HG02798 (cell line): ENCODE results near the gene TNPO1.
"Not testable (repeated sequence)": the region's sequence is repeated elsewhere in the genome, so short reads cannot be mapped to it uniquely, and the experiment has no call there.

ENCODE experiments used
- ATAC-seq: cut with Tn5 transposase; IDR thresholded peaks from one replicate; pipeline ENCODE4 v1.9.1; 2021; ENCODE audit warnings: mild to moderate bottlenecking; ENCODE audit not compliant: unreplicated experiment, poor library complexity

Gene TNPO1

GRCh38 chr5:72921886-72922285, 105.4 kb downstream of the TNPO1 start:
- ATAC-seq: no peak

- no peak for ATAC-seq
Measured at GRCh38 chr5:72922422-72922821, 106.0 kb downstream of the TNPO1 start.

DNA sequence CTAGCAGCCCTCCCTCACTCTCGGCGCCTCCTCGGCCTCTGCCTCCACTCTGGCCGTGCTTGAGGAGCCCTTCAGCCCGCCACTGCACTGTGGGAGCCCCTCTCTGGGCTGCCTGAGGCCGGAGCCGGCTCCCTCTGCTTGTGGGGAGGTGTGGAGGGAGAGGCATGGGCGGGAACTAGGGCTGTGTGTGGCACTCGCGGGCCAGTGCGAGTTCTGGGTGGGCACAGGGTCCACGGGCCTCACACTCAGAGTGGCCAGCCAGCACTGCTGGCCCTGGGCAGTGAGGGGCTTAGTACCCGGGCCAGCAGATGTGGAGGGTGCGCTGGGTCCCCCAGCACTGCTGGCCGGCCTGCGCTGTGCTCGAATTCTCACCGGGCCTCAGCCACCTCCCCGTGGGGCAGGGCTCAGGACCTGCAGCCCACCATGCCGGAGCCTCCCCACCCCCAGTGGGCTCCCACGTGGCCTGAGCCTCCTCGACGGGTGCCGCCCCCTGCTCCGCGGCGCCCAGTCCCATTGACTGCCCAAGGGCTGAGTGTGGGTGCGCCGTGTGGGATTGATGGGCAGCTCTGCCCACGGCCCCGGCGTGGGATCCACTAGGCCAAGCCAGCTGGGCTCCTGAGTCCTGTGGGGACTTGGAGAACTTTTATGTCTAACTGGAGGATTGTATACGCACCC, 109.0 kb downstream of the TNPO1 start:
- ATAC-seq: no peak

DNA sequence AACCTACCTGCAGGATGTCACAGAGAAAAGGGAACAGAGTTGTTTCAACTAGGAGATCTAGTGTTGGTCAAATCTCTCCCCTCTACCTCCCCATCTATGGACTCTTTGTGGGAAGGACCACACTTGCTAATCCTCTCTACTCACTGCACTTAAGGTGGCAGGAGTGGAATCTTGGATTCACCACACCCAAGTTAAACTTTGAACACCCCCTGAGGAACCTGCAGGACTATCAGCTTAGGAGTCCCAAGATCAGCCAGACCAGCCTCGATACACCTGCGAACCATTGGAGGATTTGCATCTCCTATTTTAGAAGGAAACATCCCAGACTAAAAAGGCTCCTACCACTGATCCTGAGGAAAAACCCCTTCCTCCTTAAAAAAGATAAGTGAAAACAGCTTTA, 116.2 kb downstream of the TNPO1 start:
- not testable (repeated sequence) for ATAC-seq

GRCh38 chr5:72934953-72935725, 118.7 kb downstream of the TNPO1 start:
- ATAC-seq: not testable (repeated sequence)

DNA sequence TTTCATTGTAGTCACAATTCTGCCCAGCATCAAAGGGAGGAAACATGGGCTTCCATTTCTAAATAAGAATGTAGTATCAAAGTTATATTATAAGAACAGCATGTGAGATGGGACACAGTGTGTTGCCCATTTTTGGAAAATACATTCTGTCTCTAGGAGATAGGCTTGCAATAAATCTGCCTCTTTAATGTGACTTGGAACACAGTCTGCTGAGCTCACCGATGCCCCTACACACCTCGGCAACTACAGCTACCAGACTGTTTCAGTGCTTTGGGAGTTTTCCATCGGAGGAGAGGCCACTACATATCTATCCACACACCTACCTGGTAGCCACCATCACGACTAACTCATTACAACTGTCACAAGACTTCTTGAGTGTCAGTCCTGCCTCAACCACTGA, 120.4 kb downstream of the TNPO1 start:
- no peak for ATAC-seq

DNA sequence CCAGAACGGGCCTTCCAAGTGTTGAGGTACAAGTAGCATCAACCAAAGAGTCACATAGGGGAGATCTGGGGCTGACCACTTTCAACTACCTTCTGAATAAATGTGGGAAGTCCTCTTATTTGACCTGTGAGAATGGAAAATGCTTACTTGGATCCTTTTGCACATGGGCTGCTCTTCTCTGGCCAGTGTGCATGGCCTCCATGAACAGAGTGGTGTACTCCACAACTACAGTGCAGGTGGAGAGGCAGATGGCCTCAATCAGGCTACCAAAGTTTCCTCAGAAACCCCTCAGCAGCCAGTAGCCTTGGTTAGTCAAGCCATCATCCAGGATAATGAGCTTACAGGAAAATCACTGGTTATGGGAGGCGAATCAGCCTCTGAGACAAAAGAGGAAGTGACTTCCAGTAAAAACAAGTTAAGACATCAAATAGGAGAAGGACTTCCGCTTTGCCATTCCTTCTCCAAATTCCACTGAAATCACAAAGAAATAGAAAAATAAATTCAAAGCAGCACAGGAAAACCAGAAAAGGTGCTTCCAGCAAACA, 121.1 kb downstream of the TNPO1 start:
- no peak for ATAC-seq

DNA sequence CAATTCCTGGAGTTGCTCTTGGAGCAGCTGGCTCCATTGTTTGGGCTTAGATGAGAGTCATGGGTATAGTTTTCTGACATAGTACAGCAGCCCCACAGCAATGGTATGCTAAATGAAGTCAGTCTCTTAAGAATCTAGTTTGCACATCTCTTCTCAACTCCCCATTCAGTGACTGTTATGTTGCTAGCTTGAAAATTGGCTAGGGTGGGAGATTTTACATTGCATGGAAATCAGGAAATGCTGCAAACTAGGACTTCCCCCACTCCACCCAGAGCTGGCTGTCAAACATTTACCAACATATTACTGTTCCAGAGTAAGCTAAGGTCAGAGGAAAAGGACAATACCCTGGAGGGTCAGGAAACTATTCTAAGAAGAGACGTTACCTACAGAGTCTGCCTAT, 121.7 kb downstream of the TNPO1 start:
- no peak for ATAC-seq

DNA sequence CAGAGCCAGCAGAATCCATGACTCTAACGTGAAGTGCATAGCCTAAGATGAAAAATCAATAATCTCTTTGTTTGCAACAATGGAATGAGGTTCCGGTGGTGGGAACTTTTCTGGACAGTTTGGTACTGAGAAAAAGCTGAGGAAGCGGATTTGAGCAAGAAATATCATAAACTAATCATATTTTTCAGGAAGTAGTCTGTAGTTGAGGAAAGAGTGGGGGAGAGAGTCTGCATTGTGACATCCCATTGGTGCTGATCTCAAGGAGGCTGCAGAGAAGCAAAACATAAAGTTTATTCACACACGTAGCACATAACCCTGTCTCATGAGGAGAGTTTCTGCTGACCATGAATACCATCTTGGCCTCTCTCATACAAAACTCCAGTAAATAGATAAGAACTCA, 123.6 kb downstream of the TNPO1 start:
- no peak for ATAC-seq

GRCh38 chr5:72943307-72943706, 126.8 kb downstream of the TNPO1 start:
- ATAC-seq: no peak

DNA sequence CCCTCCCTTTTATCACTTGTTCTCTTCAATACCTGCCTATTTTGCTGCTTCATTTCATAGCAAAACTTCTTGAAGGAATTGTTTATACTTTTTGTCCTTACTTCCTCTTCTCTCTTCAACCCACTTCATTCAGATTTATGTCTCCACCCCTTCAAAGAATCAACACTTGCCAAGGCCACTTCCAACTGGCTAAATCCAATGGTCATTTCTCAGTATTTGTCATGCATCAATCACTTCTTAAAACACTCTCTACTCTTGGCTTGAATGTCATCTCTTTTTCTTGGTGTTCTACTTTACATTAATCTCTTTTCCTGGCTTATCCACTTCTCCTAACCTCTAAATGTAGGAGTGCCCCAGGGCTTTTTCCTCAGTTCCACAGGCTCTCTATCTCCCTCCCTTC, 131.0 kb downstream of the TNPO1 start:
- no peak for ATAC-seq

GRCh38 chr5:72949481-72949880, 133.0 kb downstream of the TNPO1 start:
- ATAC-seq: no peak

GRCh38 chr5:72951671-72952468, 135.4 kb downstream of the TNPO1 start:
- ATAC-seq: no peak

DNA sequence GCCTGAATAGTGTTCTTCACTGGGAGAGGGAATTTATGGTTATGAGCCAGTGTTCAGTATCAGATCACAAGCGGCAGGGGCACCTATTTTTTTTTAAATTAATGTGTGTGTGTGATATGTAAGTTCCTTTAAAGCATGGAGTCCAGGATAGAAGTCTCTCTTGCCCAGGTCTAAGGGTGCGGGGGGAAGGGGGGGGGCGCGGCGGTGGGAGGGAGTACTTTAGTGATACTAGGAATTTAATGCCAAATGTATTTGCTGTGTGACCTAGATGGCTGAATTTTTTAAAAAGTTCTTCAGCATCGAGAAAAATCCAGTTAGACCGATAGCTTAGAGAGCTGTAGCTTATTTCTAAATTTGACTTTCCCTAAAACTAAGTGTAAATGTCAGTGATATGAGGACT, 137.9 kb downstream of the TNPO1 start:
- no peak for ATAC-seq

- ATAC-seq: peak; percentile 48
Measured at GRCh38 chr5:72955143-72955767, 138.8 kb downstream of the TNPO1 start.

DNA sequence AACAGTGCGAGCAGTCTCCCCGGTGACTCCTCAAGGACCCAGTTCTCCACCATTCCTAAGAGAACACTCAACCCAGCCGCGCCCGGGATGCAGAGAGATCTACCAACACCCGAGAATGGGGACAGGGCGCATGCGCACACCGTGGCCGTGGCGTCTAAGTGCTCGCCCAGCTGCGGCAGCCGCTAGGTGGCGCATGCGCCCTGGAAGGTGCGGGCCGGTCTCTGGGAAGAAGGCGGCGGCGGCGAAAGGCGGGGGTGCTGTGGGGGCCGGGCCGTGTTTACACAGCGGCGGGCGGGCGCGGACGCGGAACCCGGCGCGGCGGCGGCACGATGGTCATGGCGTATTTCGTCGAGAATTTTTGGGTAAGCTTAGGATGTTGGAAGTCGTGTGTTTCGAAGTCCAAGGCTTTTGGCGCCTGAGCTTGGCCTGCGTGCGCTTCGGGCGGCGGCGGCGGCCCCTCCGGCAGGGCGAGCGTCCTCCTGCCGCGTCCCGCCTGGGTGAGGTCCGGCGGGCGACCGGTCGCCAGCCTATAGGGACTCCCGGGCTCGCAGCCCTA, 139.4 kb downstream of the TNPO1 start, which contains the start of gene FCHO2:
TSS of gene FCHO2 (plus strand) at position 274 of the 556 bp plus-strand sequence. CDS start at position 330, 56 bp downstream.
- ATAC-seq: peak; percentile 95

DNA sequence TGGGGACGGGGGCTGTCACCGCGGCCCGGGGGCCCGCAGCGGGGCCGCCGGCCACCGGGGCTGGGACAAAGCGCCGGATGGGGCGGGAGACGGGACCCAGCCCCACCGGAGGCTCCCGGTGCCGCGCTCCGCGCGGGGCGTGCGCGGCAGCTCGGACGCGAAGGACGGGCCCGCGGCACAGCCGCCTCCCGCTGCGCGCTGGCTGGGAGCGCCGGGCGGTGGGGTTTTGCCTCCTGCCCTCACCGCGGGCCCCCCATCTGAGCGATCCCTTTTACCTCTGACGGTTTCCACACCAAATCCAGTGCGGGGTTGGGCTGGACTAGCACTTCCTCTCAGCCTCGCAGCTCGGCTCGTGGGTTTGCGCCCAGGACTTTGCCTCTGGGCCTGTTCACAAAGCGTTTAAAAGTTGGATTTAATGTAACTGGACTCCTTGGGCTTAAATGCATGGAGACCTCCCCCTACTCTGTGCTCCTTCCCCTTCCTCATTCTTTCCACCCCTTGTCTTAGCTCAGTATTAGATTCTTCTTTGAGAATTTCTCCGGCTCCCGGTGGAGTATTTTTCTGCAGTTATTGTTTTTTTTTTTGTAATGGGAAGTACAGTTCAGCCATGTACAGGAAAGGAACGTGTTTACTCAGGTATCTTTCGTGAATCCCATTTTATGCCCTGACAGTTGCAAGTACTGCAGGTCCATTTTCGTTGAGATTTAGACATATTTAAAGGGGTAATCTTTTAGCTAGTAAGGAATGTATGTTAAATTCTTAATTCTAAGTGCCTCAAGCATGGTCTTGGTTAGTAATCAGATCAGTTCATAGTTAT, 140.1 kb downstream of the TNPO1 start:
- peak; percentile 43 for ATAC-seq

- no peak for ATAC-seq
Measured at GRCh38 chr5:72957337-72957736, 140.9 kb downstream of the TNPO1 start.

GRCh38 chr5:72959257-72959656, 142.8 kb downstream of the TNPO1 start:
- no peak for ATAC-seq
